CD4-positive, alpha-beta T cell treated with Interleukin-15 for 4 hours (primary cell): ENCODE measurements around the gene CDK1.

Experiments
- DNase-seq: peaks from one replicate; pipeline ENCODE4 v3.0.0-alpha.2; 2020; ENCODE audit warnings: low spot score

The CDK1 gene

DNA sequence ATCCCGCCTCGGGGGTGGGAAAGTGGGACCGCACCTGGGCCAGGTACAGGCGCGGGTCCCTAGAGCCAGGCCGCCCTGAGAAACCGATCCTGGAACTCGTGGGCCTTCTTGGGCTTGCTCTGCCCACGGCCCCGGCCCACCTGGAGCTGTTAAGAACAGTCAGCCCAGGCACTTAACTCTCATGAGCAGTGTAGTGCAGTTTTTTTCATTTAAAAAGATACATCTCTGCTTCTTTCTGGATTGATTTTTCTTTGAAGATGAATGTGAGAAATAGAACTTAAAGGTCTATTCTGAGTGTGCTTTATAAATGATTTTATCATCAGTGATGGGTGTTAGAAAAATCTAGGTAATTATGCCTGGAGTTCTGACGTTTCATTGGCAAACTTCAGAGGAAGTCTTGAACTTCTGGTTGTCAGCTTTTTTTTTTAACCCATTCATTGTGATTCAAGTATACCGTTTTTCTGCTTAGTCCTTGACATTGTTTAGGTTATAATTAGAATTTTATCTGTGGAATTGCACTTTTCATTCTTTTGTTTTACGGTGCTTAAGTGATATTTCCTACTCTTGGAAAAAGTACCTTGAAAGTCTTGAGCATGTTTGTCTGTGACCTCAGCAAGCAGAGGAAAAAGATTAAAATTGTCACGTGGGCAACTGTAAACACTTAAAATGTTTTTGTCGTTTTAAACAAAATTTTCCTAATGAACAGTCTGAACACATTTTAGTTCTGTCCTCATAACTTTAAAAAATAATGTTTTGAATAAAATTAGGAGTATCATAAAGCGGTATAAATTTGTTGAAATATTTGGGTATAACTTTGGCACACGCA, 906 bp downstream of the CDK1 start:
- DNase-seq: no peak

DNA sequence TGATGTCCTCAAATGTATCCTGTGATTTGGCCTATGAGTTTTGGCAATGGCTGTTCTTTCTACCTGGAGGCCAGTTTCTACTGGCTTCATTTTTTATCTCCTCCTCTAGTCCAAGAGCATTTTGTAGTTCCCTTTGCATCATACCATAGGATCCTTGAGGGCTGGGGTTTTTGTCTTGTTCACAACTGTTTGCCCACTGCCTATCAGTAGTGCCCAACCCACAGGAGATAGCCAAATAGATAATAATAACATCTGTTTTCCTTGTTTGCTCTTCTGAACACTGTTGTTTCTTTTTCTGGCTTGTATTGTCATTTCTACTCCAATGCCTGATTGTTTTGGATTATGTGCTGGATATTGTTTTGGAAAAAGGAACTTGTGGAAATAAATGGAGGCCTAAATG, 3.4 kb downstream of the CDK1 start:
- no peak for DNase-seq

DNA sequence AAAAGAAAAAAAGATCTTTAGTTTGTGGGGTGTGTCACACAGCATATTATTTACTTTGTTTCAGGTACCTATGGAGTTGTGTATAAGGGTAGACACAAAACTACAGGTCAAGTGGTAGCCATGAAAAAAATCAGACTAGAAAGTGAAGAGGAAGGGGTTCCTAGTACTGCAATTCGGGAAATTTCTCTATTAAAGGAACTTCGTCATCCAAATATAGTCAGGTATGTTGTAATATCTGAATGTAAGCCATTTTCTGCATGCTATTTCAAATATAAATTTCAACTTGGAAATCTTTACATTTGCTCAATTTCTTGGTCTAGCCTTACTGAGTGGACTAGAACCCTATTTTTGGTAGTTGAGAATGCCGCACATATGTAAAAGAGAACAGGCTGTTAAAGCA, 6.4 kb downstream of the CDK1 start:
- DNase-seq: no peak

DNA sequence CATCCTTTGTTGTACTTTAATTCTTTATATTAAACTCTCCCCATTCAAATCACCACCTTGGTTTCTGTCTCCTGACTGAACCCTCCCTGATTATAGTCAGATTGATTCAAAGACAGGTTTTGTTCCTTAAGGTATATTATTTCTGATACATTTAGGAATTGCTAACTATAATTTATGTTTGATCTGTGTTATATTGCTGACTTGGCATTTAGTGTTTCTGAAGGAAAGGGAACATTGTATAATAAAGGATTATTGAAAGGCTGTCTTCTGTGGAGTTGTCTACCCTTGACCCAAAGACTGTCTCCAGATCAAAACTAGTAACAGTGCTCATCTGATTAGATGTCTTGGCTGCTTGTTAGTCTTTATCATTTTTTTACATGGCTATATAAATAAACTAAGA, 10.3 kb downstream of the CDK1 start:
- no peak for DNase-seq

DNA sequence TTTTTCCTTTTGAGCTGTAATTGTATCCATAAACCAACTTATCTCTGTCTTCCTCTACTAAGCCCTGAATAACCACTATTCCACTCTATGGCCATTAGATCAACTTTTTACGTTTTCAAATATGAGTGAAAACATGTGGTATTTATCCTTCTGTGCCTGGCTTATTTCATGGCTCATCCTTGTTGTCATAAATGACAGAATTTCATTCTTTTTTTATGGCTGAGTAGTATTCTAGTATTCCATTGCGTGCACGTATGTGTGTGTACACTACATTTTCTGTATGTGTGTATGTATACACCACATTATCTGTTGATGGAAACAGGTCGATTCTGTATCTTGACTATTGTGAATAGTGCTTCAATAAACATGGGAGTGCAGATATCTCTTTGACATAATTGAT, 11.1 kb downstream of the CDK1 start:
- no peak for DNase-seq

DNA sequence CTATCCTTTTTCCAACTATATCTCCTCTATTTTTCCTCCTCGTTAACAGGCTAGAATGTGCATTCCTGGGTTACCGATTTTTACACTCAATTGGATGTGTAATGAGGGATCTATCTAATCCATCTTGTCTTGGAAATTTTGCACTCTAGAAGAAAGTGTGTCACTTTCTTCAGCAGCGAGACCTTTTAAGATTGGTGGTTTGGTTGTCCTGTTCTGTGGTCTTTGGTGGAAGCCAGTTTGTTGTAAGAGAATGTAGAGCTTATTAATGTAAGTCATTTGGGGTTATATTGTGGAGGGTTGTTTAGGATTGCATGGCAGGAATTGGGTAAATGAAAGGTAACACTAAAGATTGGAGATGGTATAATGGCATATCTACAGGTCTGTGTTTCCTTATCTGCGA, 16.7 kb downstream of the CDK1 start:
- DNase-seq: no peak

DNA sequence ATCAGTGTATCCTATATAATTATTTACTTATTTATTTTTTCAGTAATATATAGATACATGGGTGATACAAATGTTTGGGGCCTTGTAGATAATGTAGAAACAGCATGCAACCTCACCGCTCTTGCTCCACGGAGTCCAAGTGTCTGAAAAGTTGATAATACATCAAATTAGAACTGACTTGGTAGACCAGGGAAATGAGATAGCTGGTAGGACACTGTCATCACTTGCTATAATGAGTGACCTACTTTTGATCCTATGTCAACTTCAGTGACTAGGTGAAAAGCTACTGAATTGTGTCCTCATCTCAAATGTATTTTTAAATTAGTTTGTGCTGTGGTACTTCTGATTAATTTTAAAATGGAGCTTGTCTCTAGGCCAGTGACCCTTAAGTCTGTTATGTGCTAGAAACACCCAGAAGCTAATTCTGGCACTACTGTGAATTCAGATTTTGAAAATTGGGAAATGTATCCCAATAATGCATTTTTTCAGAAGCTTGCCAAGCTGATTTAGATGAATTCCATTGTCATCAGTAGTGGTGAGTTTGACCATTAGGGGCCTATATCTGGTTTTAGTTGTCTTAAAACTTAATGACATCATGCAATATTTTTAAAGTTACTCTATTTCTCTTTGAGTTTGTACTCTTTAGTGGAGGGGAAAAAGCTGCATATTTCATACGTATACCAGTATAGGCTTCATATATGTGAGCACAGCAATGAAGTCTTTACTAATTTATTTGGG, 17.4 kb downstream of the CDK1 start:
- DNase-seq: no peak

DNA sequence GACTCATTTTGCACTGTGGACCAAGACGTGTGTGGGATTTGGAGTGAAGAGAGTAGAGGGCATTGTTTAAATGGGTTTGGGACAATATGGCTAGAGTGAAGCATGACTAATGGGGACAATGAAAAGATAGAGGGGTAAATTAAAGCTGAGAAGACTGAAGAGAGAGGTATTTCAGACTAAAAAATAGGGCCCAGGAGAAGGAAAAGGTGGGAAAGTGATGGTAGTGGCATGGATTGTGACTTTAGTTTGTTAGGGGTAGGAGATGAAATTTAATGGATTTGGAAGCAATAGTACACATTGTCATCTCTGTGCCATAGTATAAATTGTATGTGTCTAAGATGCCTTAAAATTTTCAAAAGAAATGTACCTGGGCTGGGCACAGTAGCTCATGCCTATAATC, 18.2 kb downstream of the CDK1 start:
- DNase-seq: no peak

DNA sequence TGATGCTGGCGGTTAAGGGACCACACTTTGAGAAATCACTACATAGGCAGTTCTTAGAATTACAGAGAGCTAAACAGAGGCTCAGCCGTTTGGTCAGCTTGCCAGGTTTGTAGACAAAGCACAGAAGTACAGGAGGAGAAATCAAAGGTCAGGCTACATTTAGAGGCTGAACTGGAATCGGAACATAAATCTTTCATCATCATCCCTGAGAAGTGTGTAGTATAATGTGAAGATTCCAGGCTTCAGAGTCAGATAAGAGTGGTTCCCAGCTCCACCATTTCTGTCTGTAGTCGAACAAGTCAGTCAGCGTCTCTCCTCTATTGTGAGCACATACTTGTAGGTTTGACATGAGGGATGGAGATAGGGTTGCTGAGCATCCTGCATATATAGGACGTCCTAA, 18.9 kb downstream of the CDK1 start:
- DNase-seq: no peak

DNA sequence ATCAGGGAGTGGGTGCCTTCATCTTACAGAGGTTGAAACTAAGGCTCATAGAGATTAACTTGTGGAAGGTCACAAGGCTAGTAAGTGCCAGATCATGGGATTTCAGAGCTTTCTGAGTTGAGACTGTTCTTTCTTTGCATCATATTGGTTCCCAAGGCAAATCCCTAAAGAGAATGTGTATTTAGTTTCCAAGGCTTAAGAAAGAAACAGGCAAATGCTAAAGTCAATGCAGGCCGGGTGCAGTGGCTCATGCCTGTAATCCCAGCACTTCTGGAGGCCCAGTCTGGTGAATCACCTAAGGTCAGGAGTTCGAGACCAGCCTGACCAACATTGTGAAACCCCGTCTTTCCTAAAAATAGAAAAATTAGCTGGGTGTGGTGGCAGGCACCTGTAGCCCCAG, 19.8 kb downstream of the CDK1 start:
- no peak for DNase-seq

DNA sequence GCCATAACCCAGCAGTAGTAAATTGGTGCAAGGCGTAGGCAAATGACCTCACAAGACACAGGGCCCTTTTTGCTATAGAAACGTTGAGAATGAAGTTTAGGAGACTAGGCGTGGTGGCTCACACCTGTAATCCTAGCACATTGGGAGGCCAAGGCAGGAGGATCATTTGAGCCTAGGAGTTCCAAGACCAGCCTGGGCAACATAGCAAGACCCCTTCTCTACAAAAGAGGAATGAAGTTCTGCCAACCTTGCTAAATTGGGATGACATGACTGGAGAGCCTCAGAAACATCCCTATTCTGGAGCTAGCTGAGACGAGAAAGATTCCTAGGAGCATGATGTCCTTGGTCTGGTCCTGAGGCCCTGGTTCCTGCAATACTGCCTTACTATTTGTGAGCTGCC, 20.6 kb downstream of the CDK1 start:
- no peak for DNase-seq

DNA sequence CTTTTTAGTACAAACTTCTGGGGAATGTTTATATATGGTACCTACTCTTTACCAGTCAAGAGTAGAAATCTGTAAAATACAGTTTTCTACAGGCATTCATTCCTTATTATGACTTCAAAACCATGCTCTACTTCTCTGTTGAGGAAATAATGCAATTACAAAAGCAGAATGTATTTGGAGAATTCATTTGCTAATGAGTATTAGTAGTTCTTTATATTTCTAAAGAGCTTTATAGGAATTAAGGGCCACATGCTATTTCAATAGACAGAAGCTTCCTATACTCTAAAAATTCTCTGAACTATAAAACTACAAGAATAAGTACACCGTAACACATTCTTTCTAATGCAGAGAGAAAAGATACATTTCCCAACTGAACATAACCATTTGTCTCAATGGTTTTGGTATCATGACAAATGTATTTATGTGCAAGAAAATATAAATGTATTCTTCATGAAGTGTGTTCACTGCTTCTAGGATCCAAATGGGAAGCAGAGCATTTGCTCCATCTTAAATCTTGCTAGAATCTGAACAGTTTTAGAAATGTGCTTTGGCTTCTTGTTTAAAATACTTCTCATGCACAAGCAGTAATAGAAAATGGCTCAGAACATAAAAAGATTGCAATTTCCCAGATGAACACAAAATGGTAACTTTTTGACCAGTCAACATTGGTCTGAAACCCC, 21.8 kb downstream of the CDK1 start:
- no peak for DNase-seq

DNA sequence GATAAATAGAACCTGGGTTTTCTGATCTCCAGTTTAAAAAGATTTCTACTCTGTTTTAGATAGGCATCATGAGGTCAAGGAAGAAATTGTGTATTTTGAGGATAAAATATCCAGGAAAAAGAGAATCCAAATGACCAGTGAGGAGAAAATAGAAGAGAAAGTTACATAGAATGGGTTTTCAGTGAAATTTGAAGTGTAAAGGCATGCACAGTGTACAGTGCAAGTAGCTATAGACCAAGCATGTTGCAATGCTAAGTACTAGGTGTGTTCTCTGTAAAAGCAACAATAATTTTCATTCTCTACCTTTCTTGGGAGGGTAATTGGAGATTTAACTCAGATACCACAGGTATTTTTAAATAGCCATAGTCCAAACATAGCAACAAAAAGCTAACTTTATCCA, 22.6 kb downstream of the CDK1 start:
- no peak for DNase-seq

DNA sequence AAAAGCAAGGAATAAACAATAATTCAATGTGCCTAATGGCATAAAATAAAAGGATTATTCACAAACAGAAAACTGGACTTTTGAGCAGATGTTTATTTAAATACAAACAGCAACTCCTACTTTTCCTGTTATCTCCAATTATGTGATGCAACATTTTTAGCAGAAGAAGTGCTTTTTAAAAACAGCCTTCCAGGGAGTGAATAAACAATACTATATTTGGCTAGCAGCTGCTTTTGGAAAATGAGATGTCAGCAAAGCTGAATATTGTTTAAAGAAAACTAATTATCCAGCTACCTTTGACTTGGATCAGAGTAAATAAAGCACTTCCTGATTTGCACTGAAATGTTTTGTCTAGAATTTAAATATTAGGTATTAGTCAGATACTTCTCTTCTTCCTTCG, 23.2 kb downstream of the CDK1 start:
- DNase-seq: no peak

DNA sequence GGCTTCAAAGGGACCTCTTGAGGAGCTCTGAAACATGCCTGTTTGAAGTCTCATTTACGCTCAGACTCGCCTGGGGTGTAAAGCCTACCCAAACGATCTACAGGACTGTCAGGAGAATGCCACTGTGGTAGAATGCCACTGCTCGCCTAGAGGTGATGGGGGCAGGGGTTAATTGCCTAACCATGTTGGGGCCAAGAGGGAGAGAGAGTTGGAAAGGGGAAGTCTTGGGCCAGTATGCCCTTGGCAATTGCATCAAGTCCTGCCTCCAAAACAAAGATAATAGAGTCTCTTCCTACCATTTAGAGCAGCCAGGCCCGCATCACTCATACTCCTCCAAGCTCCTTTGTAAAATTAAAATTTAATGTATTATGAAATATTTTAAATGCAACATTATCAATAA, 25.2 kb downstream of the CDK1 start:
- no peak for DNase-seq

DNA sequence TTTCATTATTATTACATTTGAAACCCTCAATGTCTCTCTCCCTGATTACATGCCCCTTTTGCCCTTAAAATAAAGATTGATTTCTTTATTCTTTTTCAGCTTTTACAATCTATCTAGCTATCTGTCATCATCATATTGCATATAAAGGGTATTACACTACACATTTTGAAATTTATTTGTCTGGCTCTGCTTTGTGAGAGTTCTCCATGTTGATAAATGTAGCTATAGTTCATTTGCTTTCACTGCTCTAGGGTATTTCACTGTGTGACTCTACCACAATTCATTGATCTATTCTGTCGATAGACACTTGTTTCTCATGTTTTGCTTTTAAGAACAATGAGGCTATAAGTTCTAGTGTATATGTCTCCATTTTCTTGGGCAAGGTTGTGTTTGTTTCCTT, 25.6 kb downstream of the CDK1 start:
- no peak for DNase-seq

DNA sequence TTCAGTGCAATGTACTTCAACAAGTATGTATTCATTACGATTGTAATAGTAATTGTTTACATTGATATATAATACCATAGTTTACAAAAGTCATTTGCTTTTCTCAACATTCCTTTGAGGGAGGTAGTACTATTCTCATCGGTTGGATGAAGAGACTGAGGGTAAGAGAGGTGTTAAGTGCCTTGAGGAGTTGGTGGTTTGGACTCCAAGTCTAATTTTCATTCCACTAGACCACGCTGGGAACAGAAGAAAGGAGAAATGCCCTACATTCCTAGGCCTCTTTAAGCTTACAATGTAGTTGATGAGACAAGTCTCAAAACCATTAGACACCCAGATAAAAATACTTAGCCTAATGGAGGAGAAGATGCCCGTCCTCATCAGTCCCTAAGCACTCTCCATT, 28.6 kb downstream of the CDK1 start:
- no peak for DNase-seq

DNA sequence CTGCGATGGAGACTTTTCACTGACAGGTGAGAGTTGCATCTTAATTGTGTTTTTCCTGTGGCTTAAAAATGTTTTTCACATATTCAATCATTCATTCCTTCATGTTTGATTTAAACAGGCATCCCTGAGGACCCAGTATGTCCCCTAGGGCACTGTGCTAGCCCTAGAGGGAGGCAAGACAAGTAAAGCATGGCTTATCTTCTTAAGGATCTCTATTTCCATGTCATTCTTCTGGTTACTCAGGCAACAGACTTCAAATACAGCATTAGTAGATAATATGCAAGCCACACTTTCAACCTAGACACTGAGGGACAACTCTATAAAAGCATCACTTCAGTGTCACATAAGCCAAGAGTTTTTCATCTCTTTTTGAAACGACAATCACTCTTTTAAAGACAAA, 29.2 kb downstream of the CDK1 start:
- DNase-seq: no peak

DNA sequence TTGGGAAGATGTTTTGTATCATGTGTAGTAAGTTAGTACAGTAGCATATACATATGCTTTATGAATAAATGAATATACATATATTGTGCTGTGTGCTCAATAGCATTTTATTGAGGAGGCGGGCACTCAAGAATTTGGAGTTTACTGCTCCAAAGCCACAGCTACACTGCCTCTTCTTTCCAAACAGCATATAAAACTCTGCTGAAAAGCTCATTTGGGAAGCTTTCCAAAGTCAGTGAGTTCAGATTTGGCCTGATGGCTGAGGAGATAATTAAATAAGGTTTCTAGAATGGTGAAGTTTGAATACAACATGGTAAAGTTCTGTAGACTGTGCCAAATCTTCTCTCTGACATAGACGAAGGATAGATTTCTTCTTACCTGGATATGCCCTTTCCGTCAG, 29.8 kb downstream of the CDK1 start:
- no peak for DNase-seq

DNA sequence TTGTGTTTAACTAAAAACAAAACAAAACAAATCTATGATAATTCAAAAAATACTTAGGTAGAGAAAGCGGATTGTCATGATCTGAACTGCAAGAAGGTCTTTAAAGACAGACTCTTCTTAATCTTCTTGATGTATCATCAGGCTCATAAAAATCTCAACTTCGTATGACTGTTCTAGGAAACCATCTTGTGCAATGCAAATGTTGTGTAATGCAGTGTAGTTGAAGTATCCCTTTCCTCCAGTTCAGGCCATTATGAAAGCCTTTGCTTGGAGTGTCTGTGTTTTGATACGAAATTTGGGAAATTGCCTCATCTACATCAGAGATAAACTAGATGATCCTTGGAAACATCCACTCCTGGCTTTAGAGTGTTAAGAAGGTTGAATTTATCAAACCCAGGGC, 30.9 kb downstream of the CDK1 start:
- no peak for DNase-seq

DNA sequence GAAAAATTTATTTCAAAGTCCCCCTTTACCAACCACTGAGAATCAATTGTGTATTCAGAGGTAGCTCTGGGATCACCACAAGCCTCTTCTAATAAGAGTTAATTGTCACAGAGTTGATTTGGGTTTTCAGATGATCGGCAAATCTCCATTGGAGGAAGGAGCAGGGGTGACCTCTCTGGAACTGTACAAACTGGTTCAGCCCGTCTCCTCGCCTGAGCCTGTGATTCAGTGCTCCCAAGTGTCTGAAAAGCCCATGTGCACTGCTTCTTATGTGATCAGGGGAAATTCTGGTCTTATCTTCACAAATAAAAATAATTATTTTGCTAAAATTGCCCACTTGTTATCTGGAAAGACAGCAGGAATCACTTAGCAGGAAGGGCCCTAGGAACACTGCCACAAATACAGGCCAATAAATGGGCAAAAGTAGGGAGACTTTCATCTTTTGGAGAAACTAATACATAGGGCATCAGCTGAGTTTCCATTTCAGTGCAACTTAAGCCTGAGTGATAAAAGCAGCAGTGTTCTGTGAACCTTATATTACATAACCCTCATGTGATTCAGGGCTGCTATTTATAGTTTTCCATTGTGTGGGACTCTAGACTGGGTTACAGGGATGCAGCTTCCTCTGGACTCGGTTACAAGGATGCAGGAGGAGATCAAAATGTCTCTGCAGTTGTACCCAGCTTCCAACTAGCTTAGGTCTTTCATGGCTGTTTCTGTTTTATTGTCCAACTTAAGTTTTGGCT, 32.3 kb downstream of the CDK1 start:
- DNase-seq: no peak

DNA sequence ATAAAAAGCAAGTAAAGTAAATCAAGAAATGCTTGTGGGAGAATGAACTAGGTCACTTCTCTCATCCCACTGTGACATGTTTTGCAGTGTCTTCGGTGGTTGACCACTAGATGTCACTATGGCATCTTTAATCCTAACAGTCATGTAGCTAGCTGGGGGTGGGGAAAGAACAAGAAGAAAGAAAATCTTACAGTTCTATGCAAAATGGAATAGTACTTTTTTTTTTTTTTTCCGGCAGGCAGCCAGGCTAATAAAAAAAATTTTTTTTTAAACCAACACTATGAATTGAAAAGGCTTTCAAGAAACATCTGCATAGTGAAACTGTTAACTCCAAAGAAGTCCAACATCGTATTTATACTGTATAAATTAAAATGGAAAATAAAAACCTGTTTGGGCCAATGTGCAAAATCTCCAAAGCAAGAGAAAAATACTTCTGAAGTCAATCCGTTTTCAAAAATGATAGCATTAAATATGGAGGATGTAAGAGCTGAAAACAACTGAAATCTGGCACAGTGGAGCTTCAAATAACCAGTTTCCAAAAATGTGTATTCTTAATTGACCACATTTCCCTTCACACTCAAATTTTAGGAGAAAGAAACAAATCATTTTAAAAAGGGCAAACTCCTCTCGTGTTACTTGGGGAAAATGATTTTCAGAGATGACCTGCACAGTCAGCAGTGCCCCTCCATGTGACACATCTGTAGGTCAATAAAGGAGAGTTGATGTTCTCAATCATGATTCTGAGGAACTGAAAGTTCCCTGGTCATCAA, 38.5 kb downstream of the CDK1 start:
- peak; percentile 59 for DNase-seq
